GM18502 (cell line): ENCODE data around the gene ARHGEF16.

Experiments
- ATAC-seq: cut with Tn5 transposase; IDR thresholded peaks from one replicate; pipeline ENCODE4 v1.9.1; 2021; ENCODE audit warnings: mild to moderate bottlenecking; ENCODE audit not compliant: unreplicated experiment, poor library complexity

Gene ARHGEF16

DNA sequence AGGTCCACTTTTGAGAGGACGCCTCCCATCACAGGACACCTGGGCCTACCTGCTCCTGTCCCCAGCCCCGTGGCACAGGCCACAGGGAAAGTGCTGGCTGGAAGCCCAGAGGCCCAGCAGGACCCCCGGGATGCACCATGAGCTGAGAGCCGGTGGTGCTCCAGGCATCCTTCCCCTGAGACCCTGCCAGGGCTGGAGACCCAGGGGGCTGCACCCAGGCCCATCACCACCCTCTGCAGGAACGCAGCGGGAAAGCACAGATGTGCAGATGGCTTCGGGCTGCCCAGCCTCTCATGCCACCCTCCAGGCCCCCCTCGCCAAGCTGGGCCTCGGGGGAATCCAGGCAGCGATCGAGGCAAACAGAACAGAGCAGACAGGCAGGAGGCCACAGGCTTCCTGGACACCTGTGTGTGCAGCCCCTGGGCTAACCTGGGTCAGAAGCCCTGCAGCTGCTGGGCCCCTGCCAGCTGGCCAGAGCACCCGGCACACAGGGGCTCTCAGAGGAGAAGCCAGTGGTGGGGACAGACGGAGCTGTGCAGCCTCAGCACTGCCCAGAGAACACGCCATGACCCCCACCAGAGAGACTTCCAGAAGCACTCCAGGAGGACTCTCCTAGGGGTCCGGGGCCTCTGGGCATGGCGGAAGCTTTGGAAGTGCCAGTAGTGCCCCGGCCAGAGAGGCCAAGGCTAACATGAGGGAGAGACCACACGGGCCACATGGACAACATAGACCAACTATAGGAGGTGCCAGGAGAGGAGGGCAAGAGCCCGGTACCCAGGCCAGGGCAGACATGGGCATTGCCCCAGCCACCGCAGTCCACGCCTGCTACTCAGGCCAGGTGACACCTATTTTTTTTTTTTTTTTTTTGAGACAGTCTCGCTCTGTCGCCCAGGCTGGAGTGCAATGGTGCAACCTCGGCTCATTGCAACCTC is 71.4 kb downstream of the ARHGEF16 start:
- no peak for ATAC-seq

DNA sequence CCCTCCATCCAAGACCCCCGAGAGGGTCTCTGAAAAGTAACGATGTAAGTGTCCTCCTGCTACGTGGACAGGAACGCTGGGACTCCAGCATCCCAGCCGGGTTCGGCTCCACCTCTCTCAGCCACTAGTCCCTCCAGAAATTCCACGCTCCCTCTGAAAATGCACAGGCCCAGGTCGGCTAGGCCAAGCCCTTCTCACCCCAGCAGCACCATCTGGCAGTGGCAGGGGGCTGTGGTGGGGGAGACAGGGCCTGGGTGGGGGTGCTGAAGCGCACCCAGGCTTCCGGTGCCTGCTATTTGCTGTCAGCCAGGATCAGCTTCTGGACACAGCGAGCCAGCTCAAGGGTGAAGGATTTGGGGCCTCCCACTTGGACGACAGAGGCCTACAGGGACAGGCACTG is 73.3 kb downstream of the ARHGEF16 start:
- ATAC-seq: no peak

DNA sequence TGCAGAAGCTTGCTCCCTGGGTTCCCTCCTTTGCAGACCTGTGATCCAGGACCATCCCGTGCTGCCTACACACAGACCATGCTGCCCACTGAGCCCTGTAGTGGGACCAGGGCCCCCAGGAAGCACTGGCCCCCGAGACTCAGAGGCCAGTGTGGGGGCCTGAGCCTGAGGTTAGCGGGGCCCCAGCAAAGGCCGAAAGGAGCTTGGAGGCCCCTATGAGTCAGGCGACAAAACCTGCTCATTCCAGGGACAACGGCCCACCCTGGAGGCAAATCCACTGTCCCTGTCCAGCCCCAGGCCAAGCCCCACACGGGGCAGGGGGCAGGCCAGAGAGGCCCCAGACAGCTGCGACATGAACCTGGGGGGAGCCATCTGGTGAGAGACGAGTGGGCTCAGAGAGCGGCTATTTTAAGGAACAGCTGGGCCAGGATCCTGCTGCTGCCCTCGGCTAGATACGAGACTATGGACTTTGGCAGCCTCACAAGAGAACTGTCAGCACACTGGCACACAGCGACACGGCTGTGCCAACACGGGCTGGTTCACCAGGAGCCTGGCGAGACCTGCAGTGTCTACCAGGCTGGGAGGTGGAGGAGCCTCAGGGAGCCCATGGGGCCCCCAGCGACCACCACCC is 74.7 kb downstream of the ARHGEF16 start:
- ATAC-seq: no peak

- no peak for ATAC-seq
Observed at GRCh38 chr1:3530086-3530925, 75.8 kb downstream of the ARHGEF16 start.
